CD4-positive, alpha-beta T cell treated with Interleukin-15 for 4 hours (primary cell): ENCODE results near the gene WNT7A.

ENCODE experiments used
- DNase-seq: peaks from one replicate; pipeline ENCODE4 v3.0.0-alpha.2; 2020; ENCODE audit warnings: low spot score

WNT7A gene

GRCh38 chr3:13827256-13827655, 52.6 kb downstream of the WNT7A start:
- DNase-seq, result no peak

- no peak for DNase-seq
Measured at GRCh38 chr3:13826672-13827071, 53.2 kb downstream of the WNT7A start.

GRCh38 chr3:13825821-13826220, 54.0 kb downstream of the WNT7A start:
- no peak for DNase-seq

GRCh38 chr3:13825311-13825579, 54.6 kb downstream of the WNT7A start:
- no peak for DNase-seq

GRCh38 chr3:13824521-13825310, 55.2 kb downstream of the WNT7A start:
- DNase-seq, result no peak

- DNase-seq, result no peak
Measured at GRCh38 chr3:13823692-13824091, 56.2 kb downstream of the WNT7A start.

GRCh38 chr3:13822871-13823585, 56.8 kb downstream of the WNT7A start:
- DNase-seq, result no peak

GRCh38 chr3:13822042-13822441, 57.8 kb downstream of the WNT7A start:
- DNase-seq, result no peak

- no peak for DNase-seq
Measured at GRCh38 chr3:13821126-13821525, 58.7 kb downstream of the WNT7A start.

- no peak for DNase-seq
Measured at GRCh38 chr3:13818919-13819318, 61.0 kb downstream of the WNT7A start.

GRCh38 chr3:13815088-13815683, 64.7 kb downstream of the WNT7A start:
- no peak for DNase-seq

GRCh38 chr3:13812034-13812471, 67.8 kb downstream of the WNT7A start:
- no peak for DNase-seq

GRCh38 chr3:13811614-13812013, 68.3 kb downstream of the WNT7A start:
- no peak for DNase-seq

- no peak for DNase-seq
Measured at GRCh38 chr3:13808550-13808949, 71.3 kb downstream of the WNT7A start.

GRCh38 chr3:13801361-13802204, 78.3 kb downstream of the WNT7A start:
- DNase-seq, result no peak

GRCh38 chr3:13800064-13800463, 79.8 kb downstream of the WNT7A start:
- no peak for DNase-seq

GRCh38 chr3:13798401-13798800, 81.5 kb downstream of the WNT7A start:
- DNase-seq, result no peak

GRCh38 chr3:13796701-13797460, 83.0 kb downstream of the WNT7A start:
- DNase-seq, result no peak

- DNase-seq, result no peak
Measured at GRCh38 chr3:13795816-13796215, 84.1 kb downstream of the WNT7A start.

- DNase-seq, result no peak
Measured at GRCh38 chr3:13794322-13794721, 85.5 kb downstream of the WNT7A start.

GRCh38 chr3:13793451-13793850, 86.4 kb downstream of the WNT7A start:
- DNase-seq, result no peak
